ENCODE results near the gene LMX1A.
A peak's percentile ranks its signal among the peaks of the same experiment; 100 is the strongest.

- peak in 2 of 6 experiments; percentile 11 to 25 for TF ChIP-seq CTCF (IDR thresholded peaks at IDR 0.05)
- no peak for TF ChIP-seq POLR2A (IDR thresholded peaks at IDR 0.05)
Observed at GRCh38 chr1:165152727-165153126, 203.8 kb downstream of the LMX1A start.

All from esophagus squamous epithelium (tissue), 4 donors.